Heart left ventricle (tissue), 13 donors: ENCODE data around the gene ULK4.

Experiments used
- CTCF ChIP-seq, 12 donors: fragments of 200-600 bp; sonication (generic) in 4 of 12; IDR thresholded peaks; one replicate each; pipeline versions ENCODE4 v1.5.0 to v1.8.0; 2018 to 2022; ENCODE audit warnings: antibody characterized with exemption in 12 of 12, mild to moderate bottlenecking in 5 of 12
- POLR2A ChIP-seq, 2 donors: fragments of 450-650 bp; IDR thresholded peaks; one replicate each; pipeline ENCODE4 v1.6.1; 2017; ENCODE audit warnings: antibody characterized with exemption in 2 of 2, mild to moderate bottlenecking in 2 of 2, moderate library complexity in 2 of 2
- donor health status: ischemic (EF 13 %, LVEDD 7.1; RV severe dilation, severe dysfunction).
- donor health status: DM: no; HTN: yes; CAD: no.
- donor health status: DM: no; HTN: no; CAD: no.
- donor health status: ischemic (EF 25% LVEDD 6.9; RV normal size, moderate dysfunction).
- donor health status: ischemic (EF 25% LVEDD 5.7; RV mildly dilated, moderate dysfunction).
- donor health status: ischemic (EF 35%, LVEDD 5.7; RV mildly dilated, moderate dysfunction).
- donor health status: nonischemic (EF 11% LVEDD 7.7; RV severe dilation, severe dysfunction).
- donor health status: DM: yes; HTN: yes; CAD: no.
- donor health status: PGD.
- donor health status: ischemic (EF 29% LVEDD 5.4; RV normal size, mild dysfunction).
- donor health status: nonischemic (EF 23%, LVEDD 6.1; RV moderate dilation, normal function).

GRCh38 chr3:41966206-41966605 is 4.3 kb upstream of the ULK4 start:
- TF ChIP-seq CTCF (IDR thresholded peaks at IDR 0.05): no peak
- no peak for TF ChIP-seq POLR2A (IDR thresholded peaks at IDR 0.05)
